Body of pancreas (tissue), 4 donors: Measurements from ENCODE around the gene ZNF777. TPM values are rescaled to one million over a fixed set of nuclear protein-coding genes. Genes with fewer than 3 reads are reported as not detected.

ENCODE experiments used
- ATAC-seq: fragments of 150-250 bp; one replicate; pipeline ENCODE4 v1.9.1; 2016
- DNase-seq, 4 donors: peaks; one replicate each; pipeline ENCODE4 v3.0.0-alpha.2; 2019
- H3K27ac ChIP-seq, 4 donors: fragments of 200-600 bp; sonication (generic); 1 replicate in 3 of 4; 2 replicates in 1 of 4; pipeline versions ENCODE4 v1.5.1 to v1.6.1; 2016 to 2019; ENCODE audit warnings: mild to moderate bottlenecking in 1 of 4, mixed read lengths in 1 of 4, moderate library complexity in 1 of 4
- H3K27me3 ChIP-seq, 2 donors: fragments of 200-600 bp; sonication (generic); one replicate each; pipeline ENCODE4 v1.6.0; 2016; ENCODE audit warnings: mild to moderate bottlenecking in 1 of 2
- H3K36me3 ChIP-seq, 2 donors: fragments of 200-600 bp; sonication (generic); replicated peaks in 1 of 2; 2 replicates each; pipeline ENCODE4 v1.5.1; 2016; ENCODE audit warnings: low read depth in 2 of 2; ENCODE audit not compliant: insufficient read depth in 1 of 2
- H3K4me1 ChIP-seq: fragments of 200-600 bp; sonication (generic); one replicate; pipeline ENCODE4 v1.6.0; 2016
- H3K4me3 ChIP-seq, 2 donors: fragments of 200-600 bp; sonication (generic); 1 replicate in 1 of 2; 2 replicates in 1 of 2; pipeline ENCODE4 v1.5.1; 2016 to 2019
- H3K9me3 ChIP-seq, 3 donors: fragments of 200-600 bp; sonication (generic); 1 replicate in 2 of 3; 2 replicates in 1 of 3; pipeline ENCODE4 v1.5.1; 2016
- POLR2A ChIP-seq, 3 donors: fragments of 450-650 bp; IDR thresholded peaks; one replicate each; pipeline ENCODE4 v1.6.1; 2016; ENCODE audit warnings: antibody characterized with exemption in 3 of 3, mild to moderate bottlenecking in 2 of 3
- WGBS, 2 donors: methylation state at CpG; one replicate each; pipeline ENCODE4 v1.1.5; 2017; 5-methylcytosine and 5-hydroxymethylcytosine counted together
- intact Hi-C: fragments of 100-400 bp; cut with DNase I; formaldehyde crosslinking; loops from one replicate; pipeline ENCODE4 v1.15.1; 2023
- total RNA-seq, 2 donors: library from RNA; depleted of rRNA; stranded (reverse); fragments of >200 nt; gene quantifications; one replicate each; pipeline ENCODE4 v1.1.0, GENCODE V29; 2016
- TF ChIP-seq, protein P1 (sequence below), 7 experiments: fragments of 450-650 bp in 4 of 7; fragments of 200-600 bp in 3 of 7; sonication (generic) in 3 of 7; IDR thresholded peaks; one replicate each; pipeline ENCODE4 v1.5.1; 2016 to 2019; ENCODE audit warnings: antibody characterized with exemption in 7 of 7

Gene ZNF777
- total RNA-seq, 2 donors from 2014 or later = 8.3 to 10.5 TPM

GRCh38 chr7:149467321-149467859, 6.5 kb upstream of the ZNF777 start:
- Histone ChIP-seq H3K4me3 (no peak overlapping the region), H3K27ac (no peak overlapping the region), H3K27me3 (no peaks in the 10 kb centered on the region), H3K9me3 (no peaks in the 10 kb centered on the region), H3K4me1 (no peaks in the 10 kb centered on the region), H3K36me3 (no peaks in the 10 kb centered on the region)
- intact Hi-C loops = no loop called here
- TF ChIP-seq, protein P1, sequence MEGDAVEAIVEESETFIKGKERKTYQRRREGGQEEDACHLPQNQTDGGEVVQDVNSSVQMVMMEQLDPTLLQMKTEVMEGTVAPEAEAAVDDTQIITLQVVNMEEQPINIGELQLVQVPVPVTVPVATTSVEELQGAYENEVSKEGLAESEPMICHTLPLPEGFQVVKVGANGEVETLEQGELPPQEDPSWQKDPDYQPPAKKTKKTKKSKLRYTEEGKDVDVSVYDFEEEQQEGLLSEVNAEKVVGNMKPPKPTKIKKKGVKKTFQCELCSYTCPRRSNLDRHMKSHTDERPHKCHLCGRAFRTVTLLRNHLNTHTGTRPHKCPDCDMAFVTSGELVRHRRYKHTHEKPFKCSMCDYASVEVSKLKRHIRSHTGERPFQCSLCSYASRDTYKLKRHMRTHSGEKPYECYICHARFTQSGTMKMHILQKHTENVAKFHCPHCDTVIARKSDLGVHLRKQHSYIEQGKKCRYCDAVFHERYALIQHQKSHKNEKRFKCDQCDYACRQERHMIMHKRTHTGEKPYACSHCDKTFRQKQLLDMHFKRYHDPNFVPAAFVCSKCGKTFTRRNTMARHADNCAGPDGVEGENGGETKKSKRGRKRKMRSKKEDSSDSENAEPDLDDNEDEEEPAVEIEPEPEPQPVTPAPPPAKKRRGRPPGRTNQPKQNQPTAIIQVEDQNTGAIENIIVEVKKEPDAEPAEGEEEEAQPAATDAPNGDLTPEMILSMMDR (IDR thresholded peaks at IDR 0.05) = no peak
- TF ChIP-seq POLR2A (IDR thresholded peaks at IDR 0.05) = no peak
- no peak for ATAC-seq
- 50 to 56% methylated on average over 1 of the region's 1 CpG for WGBS, 2 donors
- DNase-seq = no peak

DNA sequence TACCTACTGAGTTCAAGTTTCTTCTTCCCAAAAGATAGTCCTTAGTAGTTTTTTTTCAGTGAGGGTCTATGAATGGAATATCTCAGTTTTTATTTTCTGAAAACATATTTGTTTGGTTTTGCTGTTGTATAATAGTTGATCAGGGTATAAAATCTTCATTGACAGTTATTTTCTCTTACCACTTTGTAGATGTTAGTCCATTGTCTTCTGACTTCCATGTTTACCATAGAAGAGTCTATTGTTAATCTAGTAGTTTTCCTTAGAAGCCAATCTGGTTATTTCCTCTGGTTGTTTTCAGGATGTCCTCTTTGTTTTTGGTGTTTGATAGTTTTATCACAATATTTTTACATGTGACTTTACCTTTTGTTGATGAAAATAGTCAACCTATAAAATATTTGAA, 5.5 kb upstream of the ZNF777 start:
- H3K4me3 ChIP-seq = no peak overlapping the region
- TF ChIP-seq POLR2A (IDR thresholded peaks at IDR 0.05) = no peak
- TF ChIP-seq, protein P1 (IDR thresholded peaks at IDR 0.05) = no peak
- no peaks in the 10 kb centered on the region for H3K9me3 ChIP-seq
- no peaks in the 10 kb centered on the region for H3K27me3 ChIP-seq
- no peaks in the 10 kb centered on the region for H3K36me3 ChIP-seq
- intact Hi-C loops = no loop called here
- no peaks in the 10 kb centered on the region for H3K4me1 ChIP-seq
- ATAC-seq (no peak), DNase-seq (no peak)
- no peak overlapping the region for H3K27ac ChIP-seq

GRCh38 chr7:149463500-149464161, 2.8 kb upstream of the ZNF777 start:
- Histone ChIP-seq H3K27me3 (no peaks in the 10 kb centered on the region), H3K4me3 (no peak overlapping the region), H3K27ac (no peak overlapping the region), H3K36me3 (no peaks in the 10 kb centered on the region), H3K4me1 (peaks cover 15% of the 10 kb centered on the region), H3K9me3 (no peaks in the 10 kb centered on the region)
- DNase-seq (no peak), ATAC-seq (no peak)
- TF ChIP-seq POLR2A (IDR thresholded peaks at IDR 0.05) = no peak
- TF ChIP-seq, protein P1 (IDR thresholded peaks at IDR 0.05) = no peak
- WGBS, 2 donors = 55 to 65% methylated on average over 1 of the region's 1 CpG
- intact Hi-C loops = no loop called here

DNA sequence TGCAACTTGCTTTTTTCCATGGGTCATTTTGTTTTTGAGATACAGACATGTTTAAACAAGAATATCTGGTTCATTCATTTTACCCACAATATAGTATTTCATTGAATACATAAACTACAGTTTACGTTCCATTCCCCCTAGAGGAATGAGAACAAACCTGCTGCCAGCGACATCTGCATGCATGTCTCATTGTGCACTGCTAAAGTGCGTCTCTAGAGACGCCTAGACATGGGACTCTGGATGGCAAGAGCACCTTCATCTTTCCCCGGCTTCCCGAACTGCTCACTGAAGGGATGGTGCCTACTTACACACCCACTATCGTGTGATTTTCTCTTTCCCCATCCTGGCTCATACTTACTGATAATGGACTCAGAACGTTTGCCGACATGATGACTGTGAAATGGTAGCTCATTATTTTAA, 1.2 kb upstream of the ZNF777 start:
- Histone ChIP-seq H3K9me3 (no peaks in the 10 kb centered on the region), H3K27ac (no peak overlapping the region), H3K36me3 (no peaks in the 10 kb centered on the region), H3K4me1 (peaks cover 21% of the 10 kb centered on the region), H3K4me3 (no peak overlapping the region), H3K27me3 (no peaks in the 10 kb centered on the region)
- no peak for TF ChIP-seq POLR2A (IDR thresholded peaks at IDR 0.05)
- TF ChIP-seq, protein P1 (IDR thresholded peaks at IDR 0.05) = no peak
- DNase-seq (no peak), ATAC-seq (no peak)
- WGBS, 2 donors = 71 to 79% methylated on average over 9 of the region's 9 CpGs
- intact Hi-C loops = no loop called here
